B cell (primary cell): ENCODE measurements around the gene CDK19.

Experiments used
- EZH2 ChIP-seq: IDR thresholded peaks from 2 replicates; pipeline ENCODE4 v1.6.1; 2012; ENCODE audit warnings: borderline replicate concordance, low read depth, mild to moderate bottlenecking, moderate library complexity, low read length; ENCODE audit not compliant: insufficient read depth, poor library complexity, severe bottlenecking
- TF ChIP-seq, protein P1 (sequence below): fragments of 200-600 bp; IDR thresholded peaks from one replicate; pipeline ENCODE4 v1.8.0; 2022; ENCODE audit warnings: antibody characterized with exemption, mild to moderate bottlenecking

DNA sequence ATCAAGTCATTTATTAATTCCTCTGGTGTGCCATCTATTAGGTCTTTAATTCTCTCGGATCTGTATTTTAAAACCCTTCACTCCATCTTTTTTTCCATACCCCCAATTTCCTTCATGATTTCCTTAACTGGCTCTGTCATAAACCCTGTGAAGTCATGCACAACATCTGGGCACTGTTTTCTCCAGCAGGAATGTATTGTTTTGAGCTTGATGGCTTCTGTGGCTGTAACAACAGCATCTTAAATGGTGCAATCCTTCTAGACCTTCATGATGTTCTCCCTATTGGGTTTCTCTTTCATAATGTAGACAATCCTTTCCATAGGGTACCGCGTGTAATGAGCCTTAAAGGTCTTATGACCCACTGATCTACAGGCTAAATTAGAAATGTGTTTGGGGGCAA, 29.0 kb downstream of the CDK19 start:
- TF ChIP-seq, protein P1, sequence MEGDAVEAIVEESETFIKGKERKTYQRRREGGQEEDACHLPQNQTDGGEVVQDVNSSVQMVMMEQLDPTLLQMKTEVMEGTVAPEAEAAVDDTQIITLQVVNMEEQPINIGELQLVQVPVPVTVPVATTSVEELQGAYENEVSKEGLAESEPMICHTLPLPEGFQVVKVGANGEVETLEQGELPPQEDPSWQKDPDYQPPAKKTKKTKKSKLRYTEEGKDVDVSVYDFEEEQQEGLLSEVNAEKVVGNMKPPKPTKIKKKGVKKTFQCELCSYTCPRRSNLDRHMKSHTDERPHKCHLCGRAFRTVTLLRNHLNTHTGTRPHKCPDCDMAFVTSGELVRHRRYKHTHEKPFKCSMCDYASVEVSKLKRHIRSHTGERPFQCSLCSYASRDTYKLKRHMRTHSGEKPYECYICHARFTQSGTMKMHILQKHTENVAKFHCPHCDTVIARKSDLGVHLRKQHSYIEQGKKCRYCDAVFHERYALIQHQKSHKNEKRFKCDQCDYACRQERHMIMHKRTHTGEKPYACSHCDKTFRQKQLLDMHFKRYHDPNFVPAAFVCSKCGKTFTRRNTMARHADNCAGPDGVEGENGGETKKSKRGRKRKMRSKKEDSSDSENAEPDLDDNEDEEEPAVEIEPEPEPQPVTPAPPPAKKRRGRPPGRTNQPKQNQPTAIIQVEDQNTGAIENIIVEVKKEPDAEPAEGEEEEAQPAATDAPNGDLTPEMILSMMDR = no peak
- no peak for TF ChIP-seq EZH2
